GM10248 (cell line): ENCODE measurements around the gene GRID1.

Source experiments
- CTCF ChIA-PET: fragments of 300-600 bp; sonication (Branson Sonifier 250); formaldehyde crosslinking; extraction: SDS; loops from one replicate; lab custom pipeline; 2021; ENCODE audit warnings: antibody characterized with exemption; lab: Yijun Ruan, JAX
- POLR2A ChIA-PET: fragments of 350-650 bp; sonication (Branson Sonifier 250); formaldehyde crosslinking; extraction: SDS; loops from one replicate; lab custom pipeline; 2020; ENCODE audit warnings: antibody characterized with exemption; lab: Yijun Ruan, JAX
- DNase-seq: peaks from one replicate; pipeline ENCODE4 v3.0.0; 2012; ENCODE audit errors: extremely low spot score
- TF ChIP-seq, protein P1 (sequence below): IDR thresholded peaks from 2 replicates; pipeline ENCODE4 v1.5.1; 2012; ENCODE audit warnings: mild to moderate bottlenecking, low read depth; ENCODE audit errors: extremely low read depth, missing control alignments, control extremely low read depth

Gene GRID1

DNA sequence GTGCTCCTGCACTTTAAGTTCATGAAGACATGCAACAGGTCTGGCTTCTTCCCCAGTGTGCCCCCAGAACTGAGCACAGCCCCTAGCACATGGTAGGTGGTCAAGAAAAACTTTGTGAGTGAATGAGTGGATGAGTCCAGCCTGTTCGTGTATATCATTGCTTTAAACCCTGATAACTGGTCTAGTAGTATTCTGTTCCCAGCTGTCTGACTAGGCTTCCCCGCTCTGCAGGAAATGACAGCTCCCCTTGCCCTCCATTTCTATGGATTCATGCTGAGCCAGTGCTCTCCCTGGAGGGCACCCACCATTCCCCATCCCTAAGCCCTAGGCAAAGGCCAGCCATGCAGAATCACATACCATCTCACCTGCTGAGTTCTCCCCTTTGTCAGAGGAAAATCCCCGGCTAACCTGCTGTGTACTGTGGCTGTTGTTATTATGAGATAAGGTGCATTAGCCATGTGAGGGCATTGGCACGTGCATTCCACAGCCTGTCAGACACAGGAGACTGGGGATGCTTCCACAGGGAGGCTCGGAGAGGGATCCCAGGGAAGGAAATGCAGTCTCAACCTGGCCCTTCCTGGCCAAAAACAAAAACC lies 698.9 kb downstream of the GRID1 start:
- POLR2A ChIA-PET = no interaction called here
- TF ChIP-seq, protein P1, sequence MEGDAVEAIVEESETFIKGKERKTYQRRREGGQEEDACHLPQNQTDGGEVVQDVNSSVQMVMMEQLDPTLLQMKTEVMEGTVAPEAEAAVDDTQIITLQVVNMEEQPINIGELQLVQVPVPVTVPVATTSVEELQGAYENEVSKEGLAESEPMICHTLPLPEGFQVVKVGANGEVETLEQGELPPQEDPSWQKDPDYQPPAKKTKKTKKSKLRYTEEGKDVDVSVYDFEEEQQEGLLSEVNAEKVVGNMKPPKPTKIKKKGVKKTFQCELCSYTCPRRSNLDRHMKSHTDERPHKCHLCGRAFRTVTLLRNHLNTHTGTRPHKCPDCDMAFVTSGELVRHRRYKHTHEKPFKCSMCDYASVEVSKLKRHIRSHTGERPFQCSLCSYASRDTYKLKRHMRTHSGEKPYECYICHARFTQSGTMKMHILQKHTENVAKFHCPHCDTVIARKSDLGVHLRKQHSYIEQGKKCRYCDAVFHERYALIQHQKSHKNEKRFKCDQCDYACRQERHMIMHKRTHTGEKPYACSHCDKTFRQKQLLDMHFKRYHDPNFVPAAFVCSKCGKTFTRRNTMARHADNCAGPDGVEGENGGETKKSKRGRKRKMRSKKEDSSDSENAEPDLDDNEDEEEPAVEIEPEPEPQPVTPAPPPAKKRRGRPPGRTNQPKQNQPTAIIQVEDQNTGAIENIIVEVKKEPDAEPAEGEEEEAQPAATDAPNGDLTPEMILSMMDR = no peak
- DNase-seq = no peak

DNA sequence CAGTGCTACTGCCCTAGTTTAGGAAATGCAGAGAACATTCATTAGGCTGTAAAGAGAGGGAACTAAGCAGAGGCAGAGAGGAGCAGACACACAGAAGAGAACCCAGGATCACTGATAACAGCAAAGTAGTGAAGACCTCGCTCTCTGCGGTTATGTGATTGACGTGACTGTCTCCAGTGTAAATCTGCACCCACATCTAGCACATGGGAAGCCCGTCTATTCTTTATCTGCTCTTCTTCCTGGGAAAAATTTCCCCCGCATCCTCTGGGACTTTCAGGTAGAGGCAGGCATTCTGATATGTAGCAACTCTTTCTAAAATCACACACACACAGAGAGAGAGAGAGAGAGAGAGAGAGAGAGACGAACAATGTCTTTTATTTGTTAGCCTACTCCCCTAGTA lies 699.6 kb downstream of the GRID1 start:
- ChIA-PET CTCF (interaction anchor here (2.0 kb wide), 1 partner anchor 12 kb away, joined by 4 read pairs; no protein-coding TSS in a partner anchor), POLR2A (no interaction called here)
- TF ChIP-seq, protein P1 = no peak
- DNase-seq = no peak

More for the DNA sequence above, 698.9 kb downstream of the GRID1 start:
- CTCF ChIA-PET = interaction anchor here (1.0 kb wide), 1 partner anchor 12 kb away, joined by 4 read pairs; no protein-coding TSS in a partner anchor

DNA sequence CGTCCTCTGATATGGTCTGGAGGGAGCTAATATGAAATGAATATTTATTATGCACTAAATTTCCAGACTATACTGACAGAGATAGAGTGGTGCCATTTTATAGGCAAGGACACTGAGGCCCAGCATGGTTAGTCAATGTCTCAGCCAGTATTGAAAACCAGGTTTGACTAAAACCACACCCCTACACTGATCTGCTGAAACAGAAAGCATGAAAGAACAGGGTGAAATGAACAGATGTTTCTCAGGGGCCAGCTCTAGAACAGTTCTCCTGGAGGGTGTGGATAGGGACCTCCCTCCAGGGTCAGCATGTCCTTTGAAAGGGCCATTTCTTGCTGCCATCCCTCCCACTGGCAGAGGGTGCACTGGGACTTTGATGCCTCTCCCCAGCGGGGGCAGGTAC lies 700.5 kb downstream of the GRID1 start:
- TF ChIP-seq, protein P1 = no peak
- POLR2A ChIA-PET = no interaction called here
- CTCF ChIA-PET = interaction anchor here (2.0 kb wide), 1 partner anchor 11 kb away, joined by 4 read pairs; no protein-coding TSS in a partner anchor
- no peak for DNase-seq

DNA sequence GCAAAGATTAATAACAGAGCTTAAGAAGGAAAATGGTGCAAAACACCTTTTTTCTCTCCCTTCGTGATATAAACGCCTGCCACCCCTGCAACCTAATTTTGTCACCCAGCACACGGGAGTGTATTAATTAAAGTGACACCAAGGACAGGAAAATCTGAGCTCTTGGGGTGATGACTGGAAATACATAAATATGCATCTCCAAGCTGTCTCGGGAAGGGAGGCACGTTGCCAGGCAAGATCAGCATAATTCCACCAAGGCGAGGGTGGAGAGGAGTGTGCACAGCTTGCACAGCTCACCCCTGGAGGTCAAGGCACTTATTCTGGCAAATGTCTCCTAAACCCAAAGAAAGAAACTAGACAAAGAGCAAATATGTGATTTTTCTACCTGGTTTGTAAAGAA lies 700.9 kb downstream of the GRID1 start:
- POLR2A ChIA-PET = no interaction called here
- TF ChIP-seq, protein P1 = no peak
- CTCF ChIA-PET = interaction anchor here (2.0 kb wide), 1 partner anchor 10 kb away, joined by 4 read pairs; no protein-coding TSS in a partner anchor
- no peak for DNase-seq

DNA sequence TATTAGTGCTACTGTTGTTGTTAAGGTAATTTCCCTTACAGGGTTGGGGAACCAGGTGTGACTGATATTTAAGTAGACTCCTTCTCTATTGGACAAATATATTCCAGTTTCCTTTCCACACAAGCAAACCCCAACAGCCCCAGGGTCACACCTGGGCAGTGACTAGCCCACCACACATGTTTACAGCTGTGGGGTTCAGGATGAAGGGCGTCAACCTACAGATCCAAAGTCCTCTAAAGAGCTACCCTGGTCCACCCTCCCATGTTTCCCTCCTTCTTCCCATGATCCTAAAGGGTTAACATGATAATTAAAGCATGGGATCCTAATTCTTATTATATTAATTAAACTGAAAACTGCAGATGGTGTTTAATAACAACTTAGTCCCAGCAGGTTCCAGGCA lies 701.5 kb downstream of the GRID1 start:
- CTCF ChIA-PET = interaction anchor here (2.0 kb wide), 1 partner anchor 10 kb away, joined by 4 read pairs; no protein-coding TSS in a partner anchor
- TF ChIP-seq, protein P1 = no peak
- POLR2A ChIA-PET = no interaction called here
- no peak for DNase-seq

DNA sequence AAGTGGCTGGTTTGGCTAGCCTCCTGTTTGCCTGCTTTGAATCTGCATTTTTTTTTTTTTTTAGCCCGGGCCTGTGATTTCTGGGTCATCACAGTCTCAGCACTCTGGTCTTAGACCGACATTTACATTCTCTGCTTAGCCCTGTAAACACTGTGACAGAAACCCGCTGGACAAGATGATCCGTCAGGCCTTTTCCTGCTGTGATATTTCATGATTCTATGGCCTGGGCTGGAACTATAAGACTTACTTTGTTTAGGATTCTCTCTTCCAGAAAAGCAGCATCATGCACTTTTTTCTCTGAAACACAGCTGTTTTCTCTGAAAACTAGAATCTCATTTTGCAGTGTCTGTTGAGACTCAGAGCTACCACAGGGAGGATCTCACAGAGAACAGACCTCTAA lies 705.5 kb downstream of the GRID1 start:
- DNase-seq = no peak
- ChIA-PET POLR2A (no interaction called here), CTCF (no interaction called here)

More for the DNA sequence above, 705.5 kb downstream of the GRID1 start:
- TF ChIP-seq, protein P1 = no peak
